HG03095 (cell line): ENCODE measurements around the gene ITGAD.

Experiments used
- ATAC-seq: cut with Tn5 transposase; IDR thresholded peaks from one replicate; pipeline ENCODE4 v1.9.1; 2021; ENCODE audit warnings: moderate library complexity; ENCODE audit not compliant: unreplicated experiment

ITGAD gene

DNA sequence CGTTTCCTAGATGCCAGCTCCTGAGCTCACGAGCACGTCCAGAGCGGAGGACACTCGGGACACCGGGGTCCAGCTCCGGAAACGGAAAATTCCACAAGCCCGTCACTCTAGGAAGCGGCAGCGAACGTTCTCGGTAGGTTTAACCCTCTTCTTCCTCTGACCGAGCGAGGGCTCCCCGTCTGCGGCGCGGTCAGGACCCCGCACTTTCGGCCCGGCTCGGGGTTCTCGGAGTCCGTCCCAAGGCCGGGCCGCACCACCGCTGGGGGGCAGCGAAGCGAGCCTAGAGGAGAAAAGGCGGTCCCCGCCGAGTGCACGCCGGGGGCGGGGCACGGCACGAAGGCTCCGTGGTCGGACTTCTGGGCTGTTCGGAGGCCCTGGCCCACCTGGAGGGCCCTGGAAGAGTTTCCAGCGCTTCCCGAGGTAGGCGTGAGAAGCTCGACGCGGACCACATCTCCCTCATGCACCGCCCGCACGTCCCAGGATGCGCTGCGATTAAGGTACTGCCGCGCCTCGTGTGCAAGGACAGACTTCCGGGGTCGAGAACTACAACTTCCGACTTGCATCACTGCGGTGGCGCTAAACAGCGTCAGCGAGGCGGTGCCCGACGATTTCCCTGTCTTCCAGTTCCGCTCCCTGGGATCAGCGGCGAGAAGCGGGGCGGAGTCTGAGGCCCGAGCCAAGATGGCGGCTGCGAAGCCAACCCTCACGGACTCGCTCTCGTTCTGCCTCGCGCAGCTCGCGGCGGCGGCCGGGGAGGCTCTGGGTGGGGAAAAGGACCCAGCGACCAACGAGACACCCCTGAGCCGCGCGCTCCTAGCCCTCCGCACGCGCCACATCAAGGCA is 65.9 kb downstream of the ITGAD start, which contains the start of gene ARMC5:
Gene ARMC5, plus strand, starts transcription at position 658 of the 843 bp plus-strand sequence. Its CDS starts 24 bp downstream, at position 682.
- peak; percentile 64 for ATAC-seq

DNA sequence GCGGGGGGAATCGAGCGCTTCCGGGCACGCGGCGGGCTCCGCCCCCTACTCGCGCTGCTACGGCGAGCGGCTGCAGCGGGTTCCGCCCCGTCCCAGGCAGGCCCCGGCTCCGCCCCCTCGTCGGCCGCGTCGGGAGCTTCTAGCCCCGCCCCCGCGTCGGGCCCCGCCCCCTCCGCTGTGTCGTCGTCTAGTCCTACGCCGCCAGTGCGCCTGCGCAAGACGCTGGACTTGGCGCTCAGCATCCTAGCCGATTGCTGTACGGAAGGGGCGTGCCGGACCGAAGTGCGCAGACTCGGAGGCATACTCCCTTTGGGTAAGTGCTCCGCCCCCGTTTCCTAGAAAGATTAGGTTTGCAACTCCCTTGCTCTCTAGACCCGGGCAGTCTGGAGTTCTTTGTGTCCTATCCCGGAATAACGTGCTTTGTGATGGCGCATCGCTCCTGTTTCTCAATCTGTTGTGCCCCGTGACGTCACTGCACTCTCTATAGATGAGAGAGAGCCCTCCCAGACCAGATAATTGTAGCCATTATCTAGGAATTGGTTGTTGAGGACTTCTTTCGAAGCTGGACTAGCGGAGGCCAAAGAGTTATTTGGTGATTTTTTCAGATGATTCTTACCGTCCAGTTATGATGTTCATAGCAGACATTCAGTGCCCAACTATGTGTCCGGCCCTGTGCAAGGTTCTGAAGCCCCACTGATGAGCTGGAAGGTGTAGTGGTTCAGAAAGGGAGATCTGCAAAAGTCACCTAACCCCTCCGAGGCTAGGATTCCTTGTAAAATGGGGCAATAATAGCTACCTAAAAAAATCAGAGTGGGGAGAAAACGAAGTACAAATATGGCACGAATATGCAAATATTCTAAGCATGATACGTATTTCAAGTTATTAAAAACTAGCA is 66.8 kb downstream of the ITGAD start:
- peak; percentile 61 for ATAC-seq

DNA sequence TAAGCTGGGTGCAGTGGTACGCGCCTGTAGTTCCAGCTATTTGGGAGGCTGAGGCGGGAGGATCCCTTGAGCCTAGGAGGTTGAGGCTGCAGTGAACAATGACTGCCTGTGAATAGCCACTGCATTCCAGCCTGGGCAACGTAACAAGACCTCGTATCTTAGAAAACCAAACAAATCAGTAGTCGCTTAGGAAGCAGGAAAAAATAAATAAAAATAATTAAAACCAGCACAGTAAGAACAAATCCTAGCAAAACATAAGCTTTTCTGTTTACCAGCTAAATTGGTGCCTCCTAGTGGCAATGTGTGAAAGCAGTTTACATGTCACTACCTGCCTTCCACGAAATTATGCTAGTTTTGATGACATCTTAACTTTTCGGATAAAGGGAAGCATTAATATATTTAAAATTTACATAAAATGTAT is 67.5 kb downstream of the ITGAD start:
- ATAC-seq, result no peak

DNA sequence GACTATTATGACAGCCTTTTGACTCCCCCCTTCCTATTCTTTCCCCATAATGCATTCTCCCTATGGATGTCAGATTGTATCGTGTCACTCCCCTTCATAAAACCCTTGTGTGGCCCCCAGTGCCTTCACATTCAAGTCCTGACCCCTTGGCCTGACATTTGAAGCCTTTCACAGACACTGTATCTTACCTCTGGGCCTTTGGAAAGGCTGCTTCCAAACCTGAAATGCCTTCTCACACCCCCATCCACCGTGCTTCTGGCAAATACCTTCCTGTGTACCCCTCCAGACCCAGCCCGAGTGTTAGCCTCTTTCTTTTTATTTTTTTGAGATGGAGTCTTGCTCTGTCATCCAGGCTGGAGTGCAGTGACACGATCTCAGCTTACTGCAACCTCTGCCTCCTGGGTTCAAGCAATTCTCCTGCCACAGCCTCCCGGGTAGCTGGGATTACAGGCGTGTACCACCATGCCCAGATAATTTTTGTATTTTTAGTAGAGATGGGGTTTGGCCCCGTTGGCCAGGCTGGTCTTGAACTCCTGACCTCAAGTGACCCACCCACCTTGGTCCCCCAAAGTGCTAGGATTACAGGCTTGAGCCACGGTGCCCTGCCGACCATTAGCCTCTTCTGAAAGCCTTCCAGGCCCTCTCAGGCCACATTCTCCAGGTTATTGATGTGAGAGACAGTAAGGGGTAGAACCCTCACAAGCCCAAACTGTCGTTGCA is 68.2 kb downstream of the ITGAD start:
- ATAC-seq, result no peak

DNA sequence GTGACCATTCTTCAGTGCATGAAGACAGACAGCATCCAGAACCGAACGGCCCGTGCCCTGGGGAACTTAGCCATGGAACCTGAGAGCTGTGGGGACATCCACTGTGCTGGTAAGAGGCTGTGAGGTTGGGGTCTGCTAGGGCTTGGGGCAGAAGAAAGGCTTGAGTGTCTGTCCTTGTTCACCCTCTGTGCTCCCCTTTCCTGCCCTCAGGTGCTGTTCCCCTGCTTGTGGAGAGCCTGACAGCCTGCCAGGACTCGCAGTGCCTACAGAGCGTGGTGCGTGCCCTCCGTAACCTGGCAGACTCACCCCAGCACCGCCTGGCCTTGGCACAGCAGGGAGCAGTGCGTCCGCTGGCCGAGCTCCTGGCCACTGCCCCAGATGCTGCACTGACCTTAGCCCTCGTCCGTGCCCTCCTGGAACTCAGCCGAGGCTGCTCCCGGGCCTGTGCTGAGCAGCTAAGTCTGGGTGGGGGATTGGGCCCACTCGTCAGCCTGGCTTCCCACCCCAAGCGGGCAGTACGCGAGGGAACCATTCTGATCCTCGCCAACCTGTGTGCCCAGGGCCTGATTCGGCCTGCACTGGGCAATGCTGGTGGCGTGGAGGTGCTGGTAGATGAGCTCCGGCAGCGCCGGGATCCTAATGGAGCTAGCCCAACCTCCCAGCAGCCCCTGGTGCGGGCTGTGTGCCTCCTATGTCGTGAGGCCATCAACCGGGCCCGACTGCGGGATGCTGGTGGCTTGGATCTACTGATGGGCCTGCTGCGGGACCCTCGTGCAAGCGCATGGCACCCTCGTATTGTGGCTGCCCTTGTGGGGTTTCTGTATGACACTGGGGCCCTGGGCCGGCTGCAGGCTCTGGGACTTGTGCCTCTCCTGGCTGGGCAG is 69.0 kb downstream of the ITGAD start:
- no peak for ATAC-seq

DNA sequence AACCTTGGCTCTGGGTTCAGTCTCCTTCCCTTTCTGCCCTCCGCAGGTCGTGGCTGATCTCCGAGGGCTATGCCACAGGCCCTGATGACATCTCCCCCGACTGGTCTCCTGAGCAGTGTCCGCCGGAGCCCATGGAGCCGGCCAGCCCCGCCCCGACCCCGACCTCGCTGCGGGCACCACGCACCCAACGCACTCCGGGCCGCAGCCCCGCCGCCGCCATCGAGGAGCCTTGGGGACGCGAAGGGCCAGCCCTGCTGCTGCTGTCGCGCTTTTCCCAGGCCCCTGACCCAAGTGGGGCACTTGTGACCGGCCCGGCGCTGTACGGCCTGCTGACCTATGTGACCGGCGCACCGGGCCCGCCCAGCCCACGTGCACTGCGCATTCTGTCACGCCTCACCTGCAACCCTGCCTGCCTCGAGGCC is 71.2 kb downstream of the ITGAD start:
- ATAC-seq, result no peak

DNA sequence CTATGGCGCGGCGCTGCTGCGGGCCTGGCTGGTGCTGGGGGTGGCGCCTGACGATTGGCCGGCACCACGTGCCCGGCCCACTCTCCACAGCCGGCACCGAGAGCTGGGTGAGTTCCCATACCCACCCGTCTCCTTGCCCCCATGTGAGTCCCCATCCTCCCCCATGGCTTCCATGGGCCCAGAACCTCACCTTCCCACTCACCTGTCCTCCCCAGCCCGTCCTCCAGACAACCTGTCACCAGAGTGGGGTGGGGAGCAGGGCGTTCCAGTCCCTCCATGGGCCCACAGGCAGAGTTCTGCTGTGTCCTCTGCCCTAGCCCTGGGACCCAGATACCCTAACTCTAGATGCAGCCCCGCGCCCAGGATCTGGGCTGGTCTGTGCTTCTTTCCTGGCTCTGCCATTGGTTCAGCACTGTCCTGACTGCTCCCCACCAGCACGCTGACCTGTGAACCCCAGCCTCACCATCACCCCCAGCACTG is 71.7 kb downstream of the ITGAD start:
- ATAC-seq, result no peak

DNA sequence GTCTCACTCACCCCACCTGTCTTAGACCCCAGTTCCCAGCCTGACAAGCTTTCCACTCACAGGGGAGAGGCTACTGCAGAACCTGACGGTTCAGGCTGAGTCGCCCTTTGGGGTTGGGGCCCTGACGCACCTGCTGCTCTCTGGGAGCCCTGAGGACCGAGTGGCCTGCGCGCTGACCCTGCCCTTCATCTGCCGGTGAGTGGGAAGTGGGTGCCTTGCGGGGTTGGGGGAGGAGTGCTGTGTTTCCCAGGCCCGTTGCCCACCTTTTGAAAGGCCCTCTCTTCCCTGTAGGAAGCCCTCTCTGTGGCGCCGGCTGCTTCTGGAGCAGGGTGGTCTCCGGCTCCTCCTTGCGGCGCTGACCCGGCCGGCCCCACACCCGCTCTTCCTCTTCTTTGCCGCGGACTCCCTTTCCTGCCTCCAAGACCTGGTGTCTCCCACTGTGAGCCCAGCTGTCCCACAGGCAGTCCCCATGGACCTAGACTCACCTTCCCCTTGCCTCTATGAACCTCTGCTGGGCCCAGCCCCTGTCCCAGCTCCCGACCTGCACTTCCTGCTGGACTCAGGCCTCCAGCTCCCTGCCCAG is 72.7 kb downstream of the ITGAD start:
- ATAC-seq, result no peak

DNA sequence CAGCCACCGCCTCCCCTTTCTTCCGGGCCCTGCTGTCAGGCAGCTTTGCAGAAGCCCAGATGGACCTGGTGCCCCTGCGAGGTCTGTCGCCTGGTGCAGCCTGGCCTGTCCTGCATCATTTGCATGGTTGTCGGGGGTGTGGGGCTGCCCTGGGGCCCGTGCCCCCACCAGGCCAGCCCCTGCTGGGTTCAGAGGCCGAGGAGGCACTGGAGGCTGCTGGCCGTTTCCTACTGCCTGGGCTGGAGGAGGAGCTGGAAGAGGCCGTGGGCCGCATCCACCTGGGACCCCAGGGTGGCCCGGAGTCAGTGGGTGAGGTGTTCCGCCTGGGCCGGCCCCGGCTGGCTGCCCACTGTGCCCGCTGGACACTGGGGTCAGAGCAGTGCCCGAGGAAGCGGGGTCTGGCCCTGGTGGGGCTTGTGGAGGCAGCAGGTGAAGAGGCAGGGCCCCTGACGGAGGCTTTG is 73.3 kb downstream of the ITGAD start:
- no peak for ATAC-seq

DNA sequence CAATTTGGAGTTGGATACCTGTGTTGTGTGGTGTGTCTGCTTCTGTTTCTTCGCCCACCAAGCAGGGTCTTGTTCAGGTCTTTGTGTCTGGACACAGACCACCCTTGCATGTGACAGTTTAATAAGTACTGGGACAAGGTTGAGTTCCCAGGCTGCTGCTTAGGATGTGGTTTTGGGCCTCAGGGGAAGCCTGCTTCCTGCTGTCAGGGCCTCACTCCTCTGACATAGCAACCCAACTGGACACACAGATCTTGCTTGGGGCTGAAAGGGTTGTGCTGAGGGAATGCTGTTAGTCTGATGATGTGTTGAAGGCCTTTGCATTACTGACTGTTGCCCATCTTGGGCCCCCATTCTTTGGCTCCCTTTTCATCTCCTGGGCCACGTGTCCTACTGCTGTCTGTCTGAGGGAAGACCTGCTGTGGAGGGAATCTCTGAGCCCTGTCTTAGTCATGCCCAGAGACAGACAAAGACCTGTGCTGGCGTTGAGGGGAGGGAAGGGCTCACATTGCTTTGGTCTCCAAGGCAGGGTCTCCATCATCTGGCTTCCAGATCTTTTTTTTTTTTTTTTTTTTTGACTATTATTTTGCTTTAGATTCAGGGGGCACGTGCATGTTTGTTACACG is 74.1 kb downstream of the ITGAD start:
- no peak for ATAC-seq

DNA sequence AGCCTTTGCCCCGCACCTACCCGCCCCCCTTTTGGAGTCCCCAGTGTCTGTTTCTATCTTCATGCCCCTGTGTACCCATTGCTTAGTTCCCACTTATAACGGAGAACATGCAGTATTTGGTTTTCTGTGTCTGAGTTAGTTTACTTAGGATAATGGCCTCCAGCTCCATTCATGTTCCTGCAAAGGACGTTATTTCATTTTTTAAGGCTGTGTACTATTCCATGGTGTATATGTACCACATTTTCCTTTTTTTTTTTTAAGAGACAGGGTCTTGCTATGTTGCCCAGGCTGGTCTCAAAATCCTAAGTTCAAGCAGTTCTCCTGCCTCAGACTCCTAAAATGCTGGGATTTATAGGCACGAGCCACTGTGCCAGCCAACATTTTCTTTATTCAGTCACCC is 74.7 kb downstream of the ITGAD start:
- no peak for ATAC-seq

DNA sequence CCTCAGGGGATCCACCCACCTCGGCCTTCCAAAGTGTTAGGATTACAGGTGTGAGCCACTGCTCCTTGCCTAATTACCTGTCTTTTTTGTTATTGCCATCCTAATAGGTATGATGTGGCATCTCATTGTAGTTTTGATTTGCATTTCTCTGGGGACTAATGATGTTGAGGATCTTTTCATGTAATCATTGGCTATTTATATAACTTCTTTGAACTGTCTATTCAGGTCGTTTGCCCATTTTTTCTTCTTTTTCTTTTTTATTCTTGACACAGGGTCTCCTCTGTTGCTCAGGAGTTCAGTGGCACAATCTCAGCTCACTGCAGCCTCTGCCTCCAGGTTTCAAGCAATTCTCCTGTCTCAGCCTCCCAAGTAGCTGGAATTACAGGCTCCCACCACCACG is 77.5 kb downstream of the ITGAD start:
- ATAC-seq, result no peak

DNA sequence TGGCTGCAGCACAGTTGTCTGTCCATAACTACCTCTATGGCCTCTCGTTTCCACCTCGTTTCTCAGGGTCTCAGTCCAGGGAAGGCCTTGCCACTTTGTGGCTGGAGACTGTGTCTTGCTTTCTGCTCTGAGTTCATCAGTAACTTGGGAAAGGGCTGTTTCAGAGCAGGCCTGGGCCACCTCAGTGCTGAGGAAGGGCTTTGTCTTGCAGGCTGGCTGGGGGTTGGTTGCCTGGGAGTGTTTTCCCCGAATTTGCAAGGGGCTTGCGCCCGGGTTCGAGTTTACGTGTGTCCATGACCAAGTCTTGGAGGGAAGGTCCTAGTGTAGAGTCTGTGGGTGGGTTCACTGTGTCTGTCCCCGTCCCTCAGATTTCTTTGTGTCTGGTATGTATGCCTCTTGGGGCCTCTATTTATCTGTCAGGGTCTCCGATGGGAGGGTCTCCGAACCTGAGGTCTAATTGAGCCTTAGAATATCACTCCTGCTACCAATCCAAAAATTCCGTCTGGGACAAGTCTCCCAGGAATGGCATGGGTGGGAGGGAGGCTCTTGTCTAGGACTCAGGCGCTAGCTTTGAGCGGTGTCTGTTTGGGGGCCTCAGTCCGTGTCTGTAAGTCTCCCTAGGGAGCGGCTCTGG is 78.2 kb downstream of the ITGAD start:
- ATAC-seq, result no peak

DNA sequence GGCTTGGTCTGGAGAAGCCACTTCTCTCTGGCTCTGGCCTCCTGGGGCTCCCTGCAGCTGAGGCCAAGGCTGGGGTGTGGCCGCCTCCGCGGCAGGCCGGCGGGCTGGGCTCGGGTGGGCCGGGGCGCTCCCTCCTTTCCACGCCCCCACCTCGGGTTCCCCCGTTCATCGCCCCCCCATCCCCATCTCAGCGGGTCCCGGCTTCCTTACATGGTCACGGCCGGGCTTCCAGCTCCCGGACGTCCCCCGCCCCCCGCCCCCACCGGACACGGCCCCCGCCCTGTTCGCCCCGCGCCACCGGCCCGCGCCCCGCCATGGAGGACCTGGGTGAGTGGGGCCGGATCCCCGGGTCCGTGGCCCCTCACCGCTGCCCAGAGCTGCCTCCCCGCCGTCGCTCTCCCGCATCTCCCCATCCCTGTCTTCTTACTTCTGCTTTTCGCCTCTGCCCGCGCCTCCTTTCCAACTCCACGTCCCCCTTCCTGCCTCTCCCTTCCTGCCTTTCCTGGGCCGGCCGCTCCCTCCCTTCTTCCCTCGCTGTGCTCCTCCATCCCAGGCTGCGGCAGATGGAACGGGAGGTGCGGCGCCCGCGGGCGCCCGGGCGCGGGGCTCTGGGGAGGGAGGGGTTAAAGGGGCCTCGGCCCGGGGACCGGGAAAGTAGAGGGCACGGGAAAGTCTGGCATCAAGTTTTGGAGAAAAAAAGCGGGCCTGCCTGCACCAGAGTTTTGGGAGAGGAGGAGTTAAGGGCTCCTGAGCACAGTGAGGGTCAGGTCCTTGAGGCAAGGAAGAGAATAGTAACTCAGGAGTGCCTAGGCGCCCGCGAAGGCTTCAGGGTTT is 79.0 kb downstream of the ITGAD start, which contains the start of gene TGFB1I1:
Gene TGFB1I1, plus strand, starts transcription at position 278 of the 834 bp plus-strand sequence. Its CDS starts 37 bp downstream, at position 315.
- ATAC-seq, result no peak

DNA sequence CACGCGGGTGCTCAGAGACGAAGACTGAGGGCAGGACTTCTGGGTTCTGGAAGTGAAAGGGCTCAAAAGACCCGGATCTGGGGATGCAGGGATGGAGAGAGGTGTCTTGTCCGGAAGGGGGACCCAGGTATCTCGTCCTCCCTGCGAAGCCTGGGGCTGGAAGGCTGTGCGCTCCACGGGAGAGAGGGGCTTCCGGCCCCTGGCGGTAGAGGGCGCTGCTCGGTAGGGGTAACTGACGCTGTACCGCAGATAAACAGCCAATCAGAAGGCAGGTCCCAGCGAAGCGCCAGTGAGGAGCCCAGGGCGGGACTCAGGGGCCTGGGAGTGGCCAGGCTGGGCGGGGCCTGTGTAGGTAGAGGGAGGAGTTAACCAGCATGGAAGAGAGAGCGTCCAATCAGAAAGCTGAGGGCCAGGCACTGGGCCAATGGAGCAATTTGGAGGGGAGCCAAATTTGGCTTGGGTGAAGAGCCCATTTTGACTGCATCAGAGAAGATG is 79.6 kb downstream of the ITGAD start:
- ATAC-seq, result no peak

DNA sequence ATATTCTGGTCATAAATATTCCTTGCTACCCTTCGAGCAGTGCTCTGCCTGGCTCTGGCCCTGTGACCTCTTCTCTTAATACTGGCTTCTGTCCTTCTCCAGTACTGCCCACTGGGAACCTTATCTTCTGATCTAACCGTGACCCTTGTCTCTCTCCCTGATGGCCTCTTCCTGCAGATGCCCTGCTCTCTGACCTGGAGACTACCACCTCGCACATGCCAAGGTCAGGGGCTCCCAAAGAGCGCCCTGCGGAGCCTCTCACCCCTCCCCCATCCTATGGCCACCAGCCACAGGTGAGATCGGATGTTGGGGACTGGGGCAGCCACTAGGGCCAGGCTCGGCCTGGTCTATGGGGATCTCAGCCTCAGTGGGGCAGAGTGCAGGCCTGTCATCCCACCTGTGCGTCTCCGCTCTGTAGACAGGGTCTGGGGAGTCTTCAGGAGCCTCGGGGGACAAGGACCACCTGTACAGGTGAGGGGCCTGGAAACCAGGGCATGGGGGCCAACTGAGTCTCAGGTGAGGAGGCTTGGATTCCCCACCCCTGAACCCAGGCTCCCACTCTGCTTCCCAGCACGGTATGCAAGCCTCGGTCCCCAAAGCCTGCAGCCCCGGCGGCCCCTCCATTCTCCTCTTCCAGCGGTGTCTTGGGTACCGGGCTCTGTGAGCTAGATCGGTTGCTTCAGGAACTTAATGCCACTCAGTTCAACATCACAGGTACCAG is 80.3 kb downstream of the ITGAD start:
- ATAC-seq, result no peak
